Right lobe of liver (tissue), 6 donors: ENCODE measurements around the gene MAGEC2. TPM values are rescaled to one million over a fixed set of nuclear protein-coding genes. Genes with fewer than 3 reads are reported as not detected.

Experiments used
- ATAC-seq, 4 donors: fragments of 200-7000 bp; cut with Tn5 transposase; one replicate each; pipeline ENCODE4 v1.9.1; 2020; ENCODE audit warnings: mild to moderate bottlenecking in 4 of 4, moderate library complexity in 4 of 4
- DNase-seq, 3 donors: peaks; one replicate each; pipeline ENCODE4 v3.0.0-alpha.2; 2020
- H3K27ac ChIP-seq, 3 donors: fragments of 200-600 bp; one replicate each; pipeline ENCODE4 v1.8.0; 2022
- H3K27me3 ChIP-seq, 2 donors: fragments of 200-600 bp; one replicate each; pipeline ENCODE4 v1.8.0; 2022
- H3K36me3 ChIP-seq, 4 donors: fragments of 200-600 bp; sonication (generic) in 1 of 4; one replicate each; pipeline versions ENCODE4 v1.5.1 to v1.8.0; 2017 to 2022; ENCODE audit warnings: control low read depth in 1 of 4
- H3K4me1 ChIP-seq, 4 donors: fragments of 200-600 bp; sonication (generic) in 1 of 4; one replicate each; pipeline versions ENCODE4 v1.5.1 to v1.8.0; 2017 to 2022; ENCODE audit warnings: control low read depth in 1 of 4
- H3K4me3 ChIP-seq, 3 donors: fragments of 200-600 bp; one replicate each; pipeline ENCODE4 v1.8.0; 2022
- H3K9me3 ChIP-seq, 4 donors: fragments of 200-600 bp; sonication (generic) in 1 of 4; one replicate each; pipeline versions ENCODE4 v1.5.1 to v1.8.0; 2017 to 2022; ENCODE audit warnings: control low read depth in 1 of 4
- CTCF ChIP-seq, 4 donors: fragments of 200-600 bp in 3 of 4; fragments of 450-650 bp in 1 of 4; IDR thresholded peaks; one replicate each; pipeline versions ENCODE4 v1.5.1 to v1.8.0; 2016 to 2022; ENCODE audit warnings: antibody characterized with exemption in 4 of 4, mild to moderate bottlenecking in 2 of 4
- POLR2A ChIP-seq: fragments of 450-650 bp; IDR thresholded peaks from one replicate; pipeline ENCODE4 v1.6.1; 2017; ENCODE audit warnings: antibody characterized with exemption, mild to moderate bottlenecking
- WGBS: methylation state at CpG from one replicate; pipeline ENCODE4 v1.1.6; 2018; ENCODE audit warnings: low coverage, low lambda C conversion rate; ENCODE audit not compliant: insufficient coverage; ENCODE audit errors: missing lambda C conversion rate; 5-methylcytosine and 5-hydroxymethylcytosine counted together
- intact Hi-C, 2 donors: fragments of 100-400 bp; cut with DNase I; formaldehyde crosslinking; loops; one replicate each; pipeline versions ENCODE4 v1.11.2 to v1.14.1; 2022
- total RNA-seq, 6 experiments: library from RNA; depleted of rRNA in 2 of 6; stranded (reverse); fragments of >200 nt in 2 of 6; fragmentation: NEBNext Ultra II Directional in 3 of 6; extraction: Animal tissue kit (Norgen Biotek cat#: 25700) in 3 of 6; gene quantifications; one replicate each; pipeline versions ENCODE4 v1.1.0 to v1.2.4, GENCODE V29; 2016 to 2023
- donor health status: DM: no; HTN: yes; CAD: no.
- donor health status: DM: no; HTN: no; CAD: no.
- donor health status: DM: no; HTN: no; CAD: no.
- donor health status: DM: no; HTN: yes; CAD: no.
- donor health status: DM: no; HTN: yes; CAD: no.

MAGEC2 gene
- total RNA-seq, 6 experiments from 2014 or later = not detected

- TF ChIP-seq CTCF (IDR thresholded peaks at IDR 0.05) (no peak), POLR2A (no peak)
- intact Hi-C loops = no loop called here
- no peak overlapping the region for H3K4me3 ChIP-seq
- H3K4me1 ChIP-seq = no peaks in the 10 kb centered on the region
- no peaks in the 10 kb centered on the region for H3K9me3 ChIP-seq
- WGBS = 49% methylated on average over 2 of the region's 2 CpGs
- H3K27me3 ChIP-seq = no peaks in the 10 kb centered on the region
- H3K36me3 ChIP-seq = no peaks in the 10 kb centered on the region
- ATAC-seq (no peak), DNase-seq (no peak)
- H3K27ac ChIP-seq = no peak overlapping the region
These were observed 4.0 kb downstream of the MAGEC2 start for GRCh38 chrX:142201113-142201512.

- no peak for ATAC-seq
- intact Hi-C loops = no loop called here
- Histone ChIP-seq H3K27ac (no peak overlapping the region), H3K4me3 (no peak overlapping the region), H3K36me3 (no peaks in the 10 kb centered on the region), H3K27me3 (no peaks in the 10 kb centered on the region), H3K9me3 (no peaks in the 10 kb centered on the region), H3K4me1 (no peaks in the 10 kb centered on the region)
- TF ChIP-seq CTCF (IDR thresholded peaks at IDR 0.05) (no peak), POLR2A (no peak)
- WGBS = 38% methylated on average over 2 of the region's 2 CpGs
- DNase-seq = no peak
These were observed 19.0 kb downstream of the MAGEC2 start for GRCh38 chrX:142186103-142186502.

GRCh38 chrX:142184756-142185602 lies 20.1 kb downstream of the MAGEC2 start:
- no peaks in the 10 kb centered on the region for H3K27me3 ChIP-seq
- intact Hi-C loops = no loop called here
- no peaks in the 10 kb centered on the region for H3K36me3 ChIP-seq
- H3K4me1 ChIP-seq = no peaks in the 10 kb centered on the region
- H3K9me3 ChIP-seq = no peaks in the 10 kb centered on the region
- ATAC-seq (no peak), DNase-seq (no peak)
- H3K4me3 ChIP-seq = no peak overlapping the region
- no peak overlapping the region for H3K27ac ChIP-seq
- TF ChIP-seq POLR2A (no peak), CTCF (IDR thresholded peaks at IDR 0.05) (no peak)
- 45% methylated on average over 7 of the region's 7 CpGs for WGBS

- ATAC-seq = no peak
- no peaks in the 10 kb centered on the region for H3K36me3 ChIP-seq
- intact Hi-C loops = no loop called here
These were observed 48.5 kb downstream of the MAGEC2 start for GRCh38 chrX:142156567-142156966.

More at GRCh38 chrX:142156567-142156966, 48.5 kb downstream of the MAGEC2 start:
- Histone ChIP-seq H3K9me3 (no peaks in the 10 kb centered on the region), H3K27ac (no peak overlapping the region), H3K4me3 (no peak overlapping the region), H3K27me3 (no peaks in the 10 kb centered on the region), H3K4me1 (no peaks in the 10 kb centered on the region)
- 65% methylated on average over 5 of the region's 10 CpGs for WGBS
- no peak for DNase-seq
- TF ChIP-seq CTCF (IDR thresholded peaks at IDR 0.05) = no peak
